ENCODE results near the gene EGLN1.

Gene EGLN1

DNA sequence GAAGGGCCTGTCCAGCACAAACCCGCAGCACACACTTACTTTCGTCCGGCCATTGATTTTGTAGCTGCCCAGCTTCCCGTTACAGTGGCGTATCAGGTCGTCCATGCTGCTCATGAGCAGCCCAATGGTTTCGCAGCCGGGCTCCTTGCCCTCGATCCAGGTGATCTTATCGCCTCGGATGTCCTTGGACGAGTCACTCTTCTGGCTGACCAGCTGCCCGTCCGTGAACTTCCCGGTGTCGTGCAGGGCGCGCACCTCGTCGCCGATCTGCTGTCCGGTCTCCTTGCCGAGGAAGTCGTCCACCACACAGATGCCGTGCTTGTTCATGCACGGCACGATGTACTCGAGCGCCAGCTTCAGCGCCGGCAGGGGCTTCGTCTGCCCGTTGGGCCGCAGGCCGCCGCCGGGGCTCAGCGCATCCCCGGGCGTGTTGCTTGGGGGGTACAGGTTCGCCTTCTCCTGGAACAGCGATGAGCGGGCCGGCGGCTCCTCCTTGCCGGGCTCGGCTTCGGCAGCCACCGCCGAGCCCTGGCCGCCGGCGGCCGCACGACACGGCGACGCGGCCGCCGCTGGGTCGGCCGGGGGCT, 1.0 kb downstream of the EGLN1 start:
- no peak for DNase-seq

DNA sequence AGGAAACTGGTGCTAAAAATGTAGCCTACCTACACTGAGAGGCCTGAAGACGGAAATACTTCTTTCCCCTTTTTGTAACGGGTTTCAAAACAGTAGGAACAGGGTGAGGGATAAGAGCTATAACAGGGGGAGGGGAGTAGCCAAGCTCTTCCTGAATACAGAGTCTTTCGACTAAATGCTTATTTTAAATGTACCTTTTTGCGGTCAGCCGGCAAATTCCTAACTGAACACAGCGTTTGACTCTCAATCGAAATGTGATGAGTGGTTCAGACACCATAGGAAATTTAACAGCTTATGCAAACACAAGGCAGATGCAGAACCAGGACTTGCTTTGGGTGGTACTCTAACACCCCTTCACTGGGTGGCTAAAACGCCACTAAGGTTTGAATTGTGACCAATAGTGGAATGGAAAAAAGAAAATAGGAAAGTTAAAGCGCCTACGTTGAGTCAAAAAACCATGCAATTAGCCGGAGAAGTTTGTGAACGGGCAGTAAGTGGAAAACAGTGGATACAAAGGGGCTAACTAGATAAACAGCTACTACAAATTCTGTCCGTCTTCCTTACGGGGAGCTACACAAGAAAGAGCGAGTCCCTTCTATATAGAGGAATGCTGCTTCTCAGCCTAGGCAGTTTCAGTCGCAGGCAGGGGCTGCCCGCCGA, 1.7 kb downstream of the EGLN1 start:
- DNase-seq = no peak

DNA sequence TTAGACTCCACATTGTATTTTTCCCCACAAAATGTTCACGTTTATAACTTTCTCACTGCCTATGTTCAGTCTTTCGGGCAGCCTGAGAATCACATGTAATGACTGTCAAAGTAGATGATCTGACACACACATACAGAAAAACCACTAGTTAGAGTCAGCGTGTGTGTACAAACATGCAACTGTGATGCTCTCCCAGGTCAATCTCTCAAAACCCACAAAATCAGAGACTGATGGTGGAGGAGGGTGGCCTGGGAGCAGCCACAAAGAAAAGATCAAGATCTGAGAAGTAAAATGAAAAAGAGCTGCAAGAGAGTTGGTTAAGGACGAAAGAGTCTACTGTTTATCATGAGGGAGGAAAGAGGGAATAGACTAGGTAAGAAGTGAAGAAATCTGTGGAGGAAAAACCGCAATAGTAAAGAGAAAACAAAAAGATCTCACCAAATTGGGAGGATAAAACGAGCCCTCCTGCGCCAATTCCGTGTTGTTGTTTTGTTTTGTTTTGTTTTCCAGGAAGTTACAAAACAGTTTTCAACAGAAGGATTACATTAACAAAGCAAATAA, 2.3 kb downstream of the EGLN1 start:
- no peak for DNase-seq

DNA sequence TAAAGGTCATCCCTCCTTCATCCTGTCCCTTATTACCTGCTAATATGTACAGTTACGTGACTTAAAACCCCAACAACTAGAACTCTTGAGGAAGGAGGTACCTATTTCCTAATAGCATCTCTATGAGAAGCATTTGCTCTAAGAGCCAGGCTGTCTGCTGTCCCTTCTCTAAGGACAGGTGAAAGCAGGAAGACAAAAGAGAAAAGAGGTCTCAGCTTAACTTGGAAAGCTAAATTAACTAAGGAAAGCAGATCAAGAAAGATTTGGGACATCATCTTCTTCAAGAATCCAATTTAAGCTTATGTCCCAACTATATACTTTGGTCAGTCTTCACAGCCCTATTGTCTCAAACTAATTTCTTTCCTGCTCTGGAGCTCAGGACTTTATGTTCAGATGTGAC, 2.9 kb downstream of the EGLN1 start:
- DNase-seq = no peak

DNA sequence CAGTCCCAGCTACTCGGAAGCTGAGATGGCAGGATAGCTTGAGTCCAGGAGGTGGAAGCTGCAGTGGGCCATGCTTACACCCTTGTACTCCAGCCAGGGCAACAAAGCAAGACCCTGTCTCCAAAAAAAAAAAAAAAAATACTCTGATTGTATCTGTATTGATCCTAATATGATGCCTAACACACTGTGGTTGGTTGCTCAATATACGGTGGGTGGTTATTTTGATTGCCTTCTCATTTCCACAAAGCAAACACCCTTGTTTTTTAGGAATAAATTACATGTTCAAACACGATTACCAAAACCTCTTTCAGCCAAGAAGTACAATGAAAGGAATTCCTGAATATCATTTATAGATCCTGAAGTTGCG, 3.4 kb downstream of the EGLN1 start:
- no peak for DNase-seq

DNA sequence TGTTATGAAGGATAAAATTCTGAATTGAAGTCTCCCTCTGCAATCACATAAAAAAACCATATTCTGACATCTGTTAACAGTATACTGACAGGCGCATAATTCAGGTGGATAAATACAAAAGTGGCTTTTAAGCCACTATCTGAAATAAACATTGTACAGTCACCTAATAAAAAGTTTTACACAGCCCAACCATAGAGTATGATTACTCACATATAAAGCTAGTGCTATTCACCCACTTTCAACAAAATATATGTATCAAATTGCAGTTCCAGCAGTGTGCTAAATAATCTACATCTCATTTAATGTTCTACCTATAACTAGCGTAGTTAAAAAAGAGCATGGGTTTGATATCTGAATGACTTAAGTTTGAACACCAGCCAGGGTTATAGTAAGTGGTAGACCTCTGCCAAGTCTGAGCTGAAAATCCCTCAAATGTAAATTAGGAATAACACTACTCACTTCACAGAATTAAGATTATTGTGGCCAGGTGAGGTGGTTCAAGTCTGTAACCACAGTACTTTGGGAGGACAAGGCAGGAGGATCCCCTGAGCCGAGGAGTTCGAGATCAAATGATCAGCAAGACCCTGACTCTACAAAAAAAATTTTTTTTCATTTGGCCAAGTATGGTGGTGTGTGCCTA, 3.9 kb downstream of the EGLN1 start:
- no peak for DNase-seq

DNA sequence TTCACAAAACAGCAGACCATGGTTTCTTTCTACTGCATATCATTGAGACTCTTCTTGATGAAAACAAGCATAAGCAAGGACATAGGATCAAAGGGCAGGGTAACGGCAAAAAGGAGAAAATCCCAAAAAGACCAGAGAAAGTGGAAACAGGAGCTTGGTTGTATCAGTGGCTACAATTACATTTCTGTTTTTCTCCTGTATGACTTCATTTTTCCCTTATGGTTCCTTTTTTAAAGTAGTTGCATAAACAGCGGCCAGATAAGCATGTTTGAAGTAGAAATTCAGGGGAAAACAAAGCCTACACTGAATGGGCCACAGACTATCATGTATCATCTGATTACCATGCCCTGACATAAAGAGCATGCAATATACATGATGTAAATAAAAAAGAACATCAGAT, 4.6 kb downstream of the EGLN1 start:
- DNase-seq = no peak

DNA sequence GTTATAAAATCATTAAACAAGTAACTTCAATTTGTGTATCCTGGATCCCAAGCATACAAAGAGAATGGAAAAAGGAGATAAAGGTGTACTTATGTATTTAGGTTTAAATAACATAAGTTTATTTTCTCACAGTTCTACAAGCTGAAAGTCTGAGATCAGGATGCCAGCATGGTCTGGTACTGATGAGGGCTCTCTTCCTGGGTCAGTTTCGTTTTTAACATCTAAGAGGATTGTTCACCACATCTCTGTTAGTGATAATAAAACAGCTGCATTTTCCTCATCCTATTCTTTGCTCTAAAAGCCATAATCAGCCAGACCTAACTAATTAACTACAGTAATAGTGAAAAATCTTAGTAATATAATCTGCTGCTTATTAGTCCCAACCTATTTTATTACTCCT, 5.2 kb downstream of the EGLN1 start:
- no peak for DNase-seq

DNA sequence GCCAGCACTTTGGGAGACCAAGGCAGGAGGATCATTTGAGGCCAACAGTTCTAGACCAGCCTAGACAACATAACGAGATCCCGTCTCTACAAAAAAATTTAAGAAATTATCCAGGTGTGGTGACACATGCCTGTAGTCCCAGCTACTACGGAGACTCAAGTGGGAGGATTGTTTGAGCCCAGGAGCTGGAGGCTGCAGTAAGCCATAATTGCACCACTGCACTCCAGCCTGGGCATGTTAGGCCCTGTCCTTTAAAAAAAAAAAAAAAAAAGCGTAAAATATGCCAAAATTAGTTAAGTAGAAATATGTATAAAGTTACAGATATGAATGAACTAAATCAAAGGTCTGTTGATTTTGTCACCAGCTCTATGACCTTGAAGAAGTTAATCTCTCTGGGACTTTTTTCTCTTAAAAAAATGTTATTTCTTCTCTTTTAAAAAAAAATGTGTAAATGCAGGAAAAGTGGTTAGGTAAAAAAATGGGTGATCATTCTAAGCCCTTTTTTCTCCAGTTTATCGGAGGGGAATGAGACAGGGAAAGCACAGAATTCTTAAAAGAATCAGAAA, 7.0 kb downstream of the EGLN1 start:
- no peak for DNase-seq

DNA sequence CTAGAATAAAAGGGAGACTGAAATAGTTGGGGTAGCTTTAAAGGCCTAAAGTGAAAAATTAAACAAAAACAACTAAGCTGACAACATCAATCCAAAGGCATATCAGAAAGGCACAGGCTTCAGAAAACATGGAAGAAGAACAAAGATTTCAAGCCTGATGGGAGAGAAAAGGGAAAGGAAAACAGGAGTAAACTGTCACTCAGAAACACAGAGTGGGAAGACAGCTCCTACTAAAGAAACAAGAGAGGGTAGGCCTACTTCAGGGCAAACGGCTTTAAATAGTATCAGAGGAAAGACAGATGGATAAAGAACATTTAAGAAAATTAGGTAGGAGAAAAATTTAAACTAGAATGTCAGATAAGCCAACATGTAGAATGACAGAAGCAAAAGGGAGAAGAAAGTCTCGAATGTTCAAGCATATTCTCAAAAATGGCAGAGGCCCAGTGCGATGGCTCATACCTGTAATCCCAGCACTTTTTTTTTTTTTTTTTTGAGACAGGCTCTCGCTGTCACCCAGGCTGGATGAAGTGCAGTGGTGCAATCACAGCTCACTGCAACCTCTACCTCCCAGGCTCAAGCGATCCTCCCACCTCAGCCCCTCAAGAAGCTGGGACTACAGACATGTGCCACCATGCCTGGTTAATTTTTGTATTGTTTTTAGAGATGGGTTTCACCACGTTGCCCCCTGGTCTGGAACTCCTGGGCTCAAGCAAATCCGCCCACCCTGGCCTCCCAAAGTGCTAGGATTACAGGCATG, 7.6 kb downstream of the EGLN1 start:
- no peak for DNase-seq

DNA sequence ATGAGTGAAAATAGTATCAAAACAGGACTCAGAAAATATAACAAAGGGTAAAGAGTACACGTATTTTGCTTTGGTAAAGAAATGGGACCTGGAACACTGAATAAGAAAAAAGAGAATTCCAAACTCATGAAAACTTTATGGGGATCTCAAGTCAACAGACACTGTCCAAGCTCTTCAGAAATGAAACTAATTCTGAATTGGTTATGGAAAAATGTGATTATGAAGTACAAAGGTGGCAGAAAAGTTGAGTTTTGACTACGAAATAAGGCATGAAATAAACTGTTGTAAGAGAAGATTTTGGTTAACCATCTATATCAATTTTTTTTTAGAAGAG, 8.4 kb downstream of the EGLN1 start:
- DNase-seq = no peak

DNA sequence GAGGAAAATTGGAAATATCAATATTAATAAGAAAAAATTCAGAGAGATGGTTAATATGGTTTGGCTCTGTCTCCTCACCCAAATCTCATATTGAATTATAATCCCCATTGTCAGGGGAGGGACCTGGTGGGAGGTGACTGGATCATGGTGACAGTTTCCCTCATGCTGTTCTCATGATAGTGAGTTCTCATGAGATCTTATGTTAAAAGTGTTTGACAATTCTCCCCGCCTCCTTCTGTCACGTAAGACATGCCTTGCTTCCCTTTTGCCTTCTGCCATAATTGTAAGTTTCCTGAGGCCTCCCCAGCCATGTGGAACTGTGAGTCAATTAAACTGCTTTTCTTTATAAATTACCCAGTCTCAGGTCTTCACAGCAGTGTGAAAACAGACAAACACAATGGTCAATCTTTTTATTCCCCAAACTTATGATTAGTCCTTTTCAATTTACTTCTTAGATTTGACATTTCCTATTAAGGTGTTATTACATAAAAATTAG, 11.0 kb downstream of the EGLN1 start:
- no peak for DNase-seq

DNA sequence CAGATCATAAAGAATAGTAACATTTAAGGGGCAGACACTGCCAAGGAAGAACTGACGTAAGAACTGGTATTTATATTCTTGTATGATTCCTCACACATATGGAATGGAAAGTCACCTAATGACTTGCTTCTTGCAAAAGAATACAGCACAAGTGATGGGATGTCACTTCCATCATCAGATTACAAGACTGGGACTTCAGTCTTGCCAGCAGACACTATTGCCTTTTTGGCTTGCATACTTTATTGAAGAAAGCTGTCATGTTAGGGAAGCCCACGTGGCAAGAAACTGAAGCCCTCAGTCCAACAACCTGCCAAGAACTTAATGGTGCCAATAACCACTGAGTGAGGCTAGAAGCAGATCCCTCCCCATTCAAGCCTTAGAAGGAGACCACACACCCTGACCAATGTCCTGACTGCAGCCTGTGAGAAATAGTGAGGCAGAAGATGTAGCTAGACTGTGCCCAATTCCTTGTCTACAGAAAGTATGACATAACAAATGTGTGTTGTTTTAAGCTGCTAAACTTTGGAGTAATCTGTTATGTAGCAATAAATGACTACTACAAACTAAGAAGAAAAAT, 12.0 kb downstream of the EGLN1 start:
- DNase-seq = no peak

DNA sequence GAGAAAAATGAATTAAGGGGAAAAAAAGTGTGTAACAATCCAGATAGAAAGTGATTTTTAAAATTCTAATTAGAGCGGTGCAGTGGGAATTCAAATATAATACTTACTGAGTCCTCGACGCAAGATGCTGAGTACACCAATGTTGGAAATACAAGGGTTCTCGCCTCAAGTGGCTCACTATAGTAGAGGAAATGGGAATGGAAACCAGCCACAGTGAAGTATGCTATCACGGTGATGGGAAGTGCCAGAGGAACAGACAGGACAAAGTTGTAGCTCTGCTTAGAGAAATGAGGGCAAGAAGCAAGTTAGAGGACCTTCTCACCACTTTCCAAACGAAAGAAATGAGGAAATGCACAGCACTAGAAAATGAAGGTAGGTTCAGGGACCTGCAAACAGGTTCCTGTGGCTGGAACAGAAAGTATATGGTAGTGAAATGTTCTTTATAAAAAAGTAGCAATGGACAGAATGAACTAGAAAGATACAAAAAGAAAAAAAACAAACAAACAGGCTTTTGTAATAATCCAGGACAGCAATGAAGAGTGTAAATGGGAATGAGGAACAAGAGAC, 13.5 kb downstream of the EGLN1 start:
- no peak for DNase-seq

DNA sequence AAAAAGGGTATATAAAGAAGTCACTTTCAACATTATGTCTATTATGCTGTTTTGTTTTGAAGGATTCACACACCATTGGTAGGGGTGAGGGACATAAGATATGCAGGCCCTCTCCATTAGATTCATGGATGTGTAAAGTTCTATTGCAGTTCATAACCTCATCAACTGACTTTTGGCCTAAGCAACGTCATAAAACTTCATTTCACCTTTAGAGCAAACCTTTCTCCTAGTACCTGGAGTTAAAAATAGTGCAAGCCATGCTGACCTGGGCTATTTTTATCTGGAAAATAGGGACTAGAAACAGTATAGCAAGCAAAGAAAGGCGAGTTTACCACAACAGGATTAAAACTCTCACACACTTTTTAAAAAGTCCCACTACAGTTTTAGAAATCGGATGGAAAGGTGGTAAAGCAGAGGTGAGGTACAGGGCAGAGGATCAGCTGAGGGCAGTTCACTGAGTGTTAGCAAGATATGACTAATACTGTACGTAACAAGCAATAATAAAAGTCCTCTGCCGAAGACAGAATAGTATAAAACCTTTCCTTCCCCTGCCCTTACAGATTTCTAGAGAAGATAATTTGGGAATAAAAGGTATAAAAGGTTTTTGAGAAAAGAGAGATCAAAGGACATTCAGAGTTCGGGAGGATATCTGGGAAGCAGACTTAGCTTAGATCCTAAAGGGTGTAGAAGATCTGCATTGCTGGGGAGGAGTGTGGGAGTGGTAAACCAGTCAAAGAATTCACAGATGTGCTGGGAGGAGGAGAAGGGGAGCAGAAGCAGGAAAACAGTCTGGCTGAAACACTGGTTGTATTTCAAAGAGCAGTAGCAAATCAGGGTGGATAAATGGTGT, 14.3 kb downstream of the EGLN1 start:
- no peak for DNase-seq

DNA sequence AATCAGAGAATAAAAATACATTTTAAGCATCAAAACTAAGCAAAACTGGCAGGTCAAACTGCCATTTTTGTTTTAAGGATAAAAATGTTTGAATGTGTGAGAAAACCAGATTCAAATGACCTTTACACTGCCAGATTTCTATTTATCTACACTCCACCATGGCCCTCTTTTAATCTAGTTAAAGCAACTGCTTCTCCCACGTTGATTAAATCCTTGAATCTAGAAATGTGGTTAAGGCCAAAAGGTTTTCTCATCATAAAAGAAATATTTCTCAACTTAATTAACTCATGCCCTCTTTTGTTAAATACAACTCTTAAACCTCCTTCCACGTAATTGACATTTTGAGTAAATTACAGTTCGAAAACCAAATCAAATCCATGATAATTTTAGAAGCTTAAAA, 15.0 kb downstream of the EGLN1 start:
- DNase-seq = no peak

DNA sequence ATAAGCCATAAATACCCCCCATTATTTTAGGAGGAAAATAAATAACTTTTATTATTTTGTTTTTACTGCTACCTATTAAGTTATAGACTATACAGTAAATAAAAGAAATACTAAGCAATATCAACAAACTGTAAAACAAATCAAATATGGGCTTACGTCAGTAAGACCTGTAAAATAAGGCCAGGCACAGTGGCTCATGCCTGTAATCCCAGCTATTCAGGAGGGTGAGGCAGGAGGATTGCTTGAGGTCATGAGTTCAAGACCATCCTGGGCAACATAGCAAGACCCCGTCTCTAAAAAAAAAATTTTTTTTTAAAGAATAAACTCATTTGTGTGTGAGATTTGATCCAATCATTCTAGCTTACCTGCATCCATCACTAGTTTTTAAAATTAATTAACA, 17.8 kb downstream of the EGLN1 start:
- no peak for DNase-seq

DNA sequence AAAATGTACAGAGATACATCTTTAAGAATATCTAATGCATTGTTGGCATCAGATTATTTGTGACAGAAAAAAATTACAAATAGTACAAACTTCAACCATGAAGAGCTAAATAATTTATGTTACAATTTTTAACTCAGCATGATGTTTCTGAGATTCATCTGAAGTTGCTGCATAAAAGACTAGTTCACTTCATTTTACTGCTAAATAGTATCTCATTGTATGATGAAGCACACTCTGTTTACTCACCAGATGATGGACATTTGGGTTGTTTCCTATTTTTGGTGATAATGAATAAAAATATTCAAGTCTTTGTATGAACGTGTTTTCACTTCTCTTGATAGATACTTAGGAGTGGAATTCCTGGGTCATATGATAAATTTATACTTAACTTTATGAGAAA, 20.6 kb downstream of the EGLN1 start:
- DNase-seq = no peak

DNA sequence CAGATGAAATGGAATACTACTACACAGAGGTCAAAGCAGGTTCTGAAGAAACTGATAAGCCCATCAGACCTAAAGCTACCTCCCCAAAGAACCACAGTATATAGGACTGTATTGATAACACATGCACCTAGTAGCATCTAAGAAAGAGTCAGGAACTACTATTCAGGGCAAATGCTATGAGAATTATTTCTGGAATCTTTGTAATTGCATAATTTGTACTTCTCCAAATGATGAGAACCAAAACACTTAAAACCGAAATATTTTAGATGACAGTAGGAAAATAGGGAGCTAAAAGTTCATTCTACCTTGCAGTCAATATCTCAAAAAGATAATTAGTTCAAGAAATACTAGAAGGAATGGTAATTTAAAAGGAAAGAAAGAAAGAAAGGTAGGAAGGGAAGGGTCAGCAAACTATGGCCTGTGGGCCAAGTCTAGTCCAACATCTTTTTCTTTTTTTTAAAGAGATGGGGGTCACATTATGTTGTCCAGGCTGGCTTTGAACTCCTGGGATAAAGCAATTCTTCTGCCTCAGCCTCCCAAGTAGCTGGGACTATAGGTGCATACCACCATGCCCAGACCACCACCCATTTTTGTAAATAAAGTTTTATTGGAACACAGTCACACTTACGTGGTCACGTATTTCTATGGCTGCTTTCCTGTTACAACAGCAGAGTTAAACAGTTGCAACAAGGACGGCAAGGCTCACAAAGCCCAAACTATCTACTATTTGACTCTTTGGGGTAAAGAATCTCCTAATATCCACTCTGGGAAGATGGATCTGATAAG, 24.0 kb downstream of the EGLN1 start:
- DNase-seq = no peak

DNA sequence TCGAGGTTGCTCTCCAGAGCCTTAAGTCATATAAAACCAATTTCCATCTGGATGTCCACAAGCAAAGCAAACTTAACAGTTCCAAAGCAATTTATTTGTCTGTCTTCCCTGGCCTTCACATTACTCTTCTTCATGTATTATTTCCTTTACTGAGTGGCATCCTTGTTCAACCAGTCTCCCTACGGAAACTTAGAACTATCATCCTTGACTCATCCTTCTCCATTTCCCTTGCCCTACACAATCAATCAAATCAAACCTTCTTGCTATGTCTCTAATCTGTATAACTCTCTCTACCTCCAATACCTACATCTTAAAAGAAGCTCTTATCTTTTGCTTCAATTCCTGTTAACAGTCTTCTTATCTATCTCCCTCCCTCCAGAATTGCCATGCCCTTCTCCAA, 25.4 kb downstream of the EGLN1 start:
- no peak for DNase-seq

DNA sequence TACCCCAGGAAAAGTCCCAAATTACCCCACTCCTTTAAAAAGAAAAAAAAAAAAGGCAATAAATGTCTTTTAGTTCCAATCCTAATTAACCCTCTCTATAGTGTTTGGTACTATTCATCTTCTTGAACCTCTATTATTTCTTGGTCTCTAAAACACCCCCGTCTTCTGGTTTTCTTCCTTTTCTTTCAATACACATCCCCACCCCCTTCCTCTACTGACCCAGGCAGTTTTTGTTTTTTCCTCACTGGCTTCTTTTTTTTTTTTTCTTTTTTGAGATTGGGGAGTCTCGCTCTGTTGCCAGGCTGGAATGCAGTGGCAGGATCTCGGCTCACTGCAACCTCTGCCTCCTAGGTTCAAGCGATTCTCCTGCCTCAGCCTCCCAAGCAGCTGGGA, 26.1 kb downstream of the EGLN1 start:
- no peak for DNase-seq
